NCI-H2029 (cell line): Measurements from ENCODE around the gene RAP1A.
"Not testable (repeated sequence)": the region's sequence is repeated elsewhere in the genome, so short reads cannot be mapped to it uniquely, and the experiment has no call there.

Experiments
- DNase-seq: peaks from one replicate; lab custom pipeline; 2025; lab: John Stamatoyannopoulos, UW

RAP1A gene

GRCh38 chr1:111669268-111669667 is 49.7 kb downstream of the RAP1A start:
- no peak for DNase-seq

- no peak for DNase-seq
These were observed 52.3 kb downstream of the RAP1A start for GRCh38 chr1:111671852-111672251.

GRCh38 chr1:111672331-111672730 is 52.7 kb downstream of the RAP1A start:
- no peak for DNase-seq

DNA sequence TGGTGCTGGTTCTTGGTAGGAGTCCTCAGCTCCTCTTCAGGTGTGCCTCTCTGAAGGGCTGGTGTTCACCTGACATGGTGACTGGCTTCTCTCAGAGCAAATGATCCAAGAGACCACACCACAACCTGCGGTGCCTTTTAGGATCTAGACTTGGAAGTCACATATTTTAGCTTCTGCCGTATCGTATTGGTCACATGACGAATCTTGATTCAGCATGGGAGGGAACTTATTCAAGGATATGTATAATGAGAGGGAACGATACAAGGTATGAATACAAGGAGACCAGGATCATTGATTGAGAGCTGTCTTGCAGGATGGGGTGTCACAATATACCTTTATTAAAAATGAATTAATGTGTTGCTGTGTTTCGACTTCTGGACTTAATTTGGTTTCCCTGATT is 58.0 kb downstream of the RAP1A start:
- DNase-seq = no peak

DNA sequence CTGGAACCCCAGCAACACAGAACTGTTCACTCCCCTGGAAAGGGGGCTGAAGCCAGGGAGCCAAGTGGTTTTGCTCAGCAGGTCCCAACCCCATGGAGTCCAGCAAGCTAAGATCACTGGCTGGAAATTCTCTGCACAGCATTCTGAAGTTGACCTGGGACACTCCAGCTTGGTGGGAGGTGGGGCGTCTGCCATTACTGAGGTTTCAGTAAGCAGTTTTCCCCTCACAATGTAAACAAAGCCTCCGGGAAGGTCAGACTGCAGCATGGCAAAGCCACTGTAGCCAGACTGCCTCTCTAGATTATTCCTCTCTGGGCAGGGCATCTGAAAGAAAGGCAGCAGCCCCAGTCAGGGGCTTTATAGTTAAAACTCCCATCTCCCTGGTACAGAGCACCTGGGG is 60.0 kb downstream of the RAP1A start:
- DNase-seq = no peak

DNA sequence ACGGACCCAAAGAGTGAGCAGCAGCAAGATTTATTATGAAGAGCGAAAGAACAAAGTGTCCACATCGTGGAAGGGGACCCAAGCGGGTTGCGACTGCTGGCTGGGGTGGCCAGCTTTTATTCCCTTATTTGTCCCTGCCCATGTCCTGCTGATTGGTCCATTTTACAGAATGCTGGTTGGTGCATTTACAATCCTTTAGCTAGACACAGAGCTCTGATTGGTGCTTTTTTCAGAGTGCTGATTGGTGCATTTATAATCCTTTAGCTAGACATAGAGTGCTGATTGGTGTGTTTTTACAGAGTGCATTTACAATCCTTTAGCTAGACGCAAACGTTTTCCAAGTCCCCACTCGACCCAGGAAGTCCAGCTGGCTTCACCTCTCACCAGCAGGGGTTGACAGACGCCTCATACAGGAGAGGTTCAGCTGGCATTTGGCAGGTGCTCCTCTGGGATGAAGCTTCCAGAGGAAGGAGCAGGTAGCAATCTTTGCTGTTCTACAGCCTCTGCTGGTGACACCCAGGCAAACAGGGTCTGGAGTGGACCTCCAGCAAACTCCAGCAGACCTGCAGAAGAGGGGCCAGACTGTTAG is 60.7 kb downstream of the RAP1A start:
- not testable (repeated sequence) for DNase-seq

DNA sequence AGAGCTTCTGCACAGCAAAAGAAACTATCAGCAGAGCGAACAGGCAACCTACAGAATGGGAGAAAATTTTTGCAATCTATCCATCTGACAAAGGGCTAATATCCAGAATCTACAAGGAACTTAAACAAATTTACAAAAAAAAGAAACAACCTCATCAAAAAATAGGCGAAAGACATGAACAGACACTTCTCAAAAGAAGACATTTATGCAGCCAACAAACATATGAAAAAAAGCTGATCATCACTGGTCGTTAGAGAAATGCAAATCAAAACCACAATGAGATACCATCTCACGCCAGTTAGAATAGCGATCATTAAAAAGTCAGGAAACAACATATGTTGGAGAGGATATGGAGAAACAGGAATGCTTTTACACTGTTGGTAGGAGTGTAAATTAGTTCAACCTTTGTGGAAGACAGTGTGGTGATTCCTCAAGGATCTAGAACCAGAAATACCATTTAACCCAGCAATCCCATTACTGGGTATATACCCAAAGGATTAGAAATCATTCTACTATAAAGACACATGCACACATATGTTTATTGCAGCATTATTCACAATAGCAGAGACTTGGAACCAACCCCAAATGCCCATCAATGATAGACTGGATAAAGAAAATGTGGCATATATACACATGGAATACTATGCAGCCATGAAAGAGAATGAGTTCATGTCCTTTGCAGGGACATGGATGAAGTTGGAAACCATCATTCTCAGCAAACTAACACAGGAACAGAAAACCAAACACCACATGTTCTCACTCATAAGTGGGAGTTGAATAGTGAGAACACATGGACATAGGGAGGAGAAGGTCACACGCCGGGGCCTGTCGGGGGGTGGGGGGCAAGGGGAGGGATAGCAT is 65.9 kb downstream of the RAP1A start:
- not testable (repeated sequence) for DNase-seq

GRCh38 chr1:111690306-111690617 is 70.7 kb downstream of the RAP1A start:
- DNase-seq = no peak

DNA sequence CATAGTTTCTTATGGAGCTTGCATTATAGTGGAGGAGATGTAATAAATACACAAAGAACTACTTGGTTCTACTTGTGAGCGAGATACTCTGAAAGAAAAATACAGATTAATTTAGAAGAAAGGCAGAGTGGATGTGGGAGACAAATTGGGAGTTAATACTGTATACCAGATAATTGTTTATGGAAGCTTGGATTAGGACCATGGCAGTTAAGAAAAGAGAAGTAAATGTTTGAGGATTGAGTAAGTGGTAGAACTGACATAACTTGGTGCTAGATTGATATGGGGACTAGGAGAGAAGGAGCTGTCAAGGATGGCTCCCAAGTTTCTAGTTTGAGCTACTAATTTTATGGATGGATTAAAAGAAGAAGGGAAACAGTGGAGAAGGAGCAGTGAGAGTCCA is 72.3 kb downstream of the RAP1A start:
- DNase-seq = no peak

DNA sequence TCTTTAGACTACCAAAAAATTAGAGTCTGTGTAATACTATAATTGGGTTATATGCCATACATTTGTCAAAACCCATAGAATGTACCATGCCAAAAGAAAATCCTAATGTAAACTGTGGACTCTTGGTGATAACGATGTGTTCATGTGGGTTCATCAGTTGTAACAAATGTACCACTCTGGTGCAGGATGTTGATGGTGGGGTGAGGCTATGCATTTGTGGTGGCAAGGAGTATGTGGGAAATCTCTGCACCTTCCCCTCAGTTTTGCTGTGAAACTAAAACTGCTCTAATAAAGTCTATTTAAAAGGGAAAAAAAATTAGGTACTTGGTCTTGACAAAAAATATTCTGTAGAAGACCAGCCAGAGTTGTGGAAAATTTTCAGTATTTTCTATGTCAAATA is 76.2 kb downstream of the RAP1A start:
- no peak for DNase-seq

- no peak for DNase-seq
These were observed 76.7 kb downstream of the RAP1A start for GRCh38 chr1:111696330-111696729.

DNA sequence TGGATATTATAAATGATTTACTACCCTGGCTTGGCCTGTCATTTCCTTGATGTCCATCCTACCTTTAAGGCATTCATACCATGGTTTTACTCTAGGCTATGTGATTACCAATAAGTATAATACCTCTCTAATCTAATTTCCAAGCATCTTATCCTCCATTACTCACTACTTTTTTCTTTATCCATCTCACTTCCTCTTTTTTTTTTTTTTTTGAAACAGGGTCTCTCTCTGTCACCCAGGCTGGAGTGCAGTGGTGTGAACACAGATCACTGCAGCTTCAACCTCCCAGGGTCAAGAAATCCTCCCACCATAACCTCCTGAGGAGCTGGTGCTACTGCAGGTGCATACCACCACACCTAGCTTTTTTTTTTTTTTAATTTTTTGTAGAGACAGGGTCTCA is 79.7 kb downstream of the RAP1A start:
- no peak for DNase-seq

DNA sequence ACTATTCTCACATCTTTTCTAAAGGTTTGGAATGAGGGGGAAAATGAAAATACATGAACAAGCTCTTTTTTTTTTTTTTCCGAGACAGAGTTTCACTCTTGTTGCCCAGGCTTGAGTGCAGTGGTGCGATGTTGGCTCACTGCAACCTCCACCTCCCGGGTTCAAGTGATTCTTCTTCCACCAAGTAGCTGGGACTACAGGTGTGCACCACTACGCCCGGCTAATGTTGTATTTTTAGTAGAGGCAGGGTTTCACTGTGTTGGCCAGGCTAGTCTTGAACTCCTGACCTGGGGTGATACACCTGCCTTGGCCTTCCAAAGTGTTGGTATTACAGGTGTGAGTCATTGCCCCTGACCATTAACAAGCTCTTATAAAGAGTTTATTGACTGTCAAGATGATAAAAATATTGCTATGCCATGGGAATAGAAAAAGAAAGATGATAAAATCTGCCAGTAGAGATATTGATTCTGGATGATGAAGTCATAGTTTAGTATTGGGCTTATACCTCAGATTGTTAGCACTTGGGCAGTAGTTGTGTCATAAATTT is 83.0 kb downstream of the RAP1A start:
- no peak for DNase-seq

DNA sequence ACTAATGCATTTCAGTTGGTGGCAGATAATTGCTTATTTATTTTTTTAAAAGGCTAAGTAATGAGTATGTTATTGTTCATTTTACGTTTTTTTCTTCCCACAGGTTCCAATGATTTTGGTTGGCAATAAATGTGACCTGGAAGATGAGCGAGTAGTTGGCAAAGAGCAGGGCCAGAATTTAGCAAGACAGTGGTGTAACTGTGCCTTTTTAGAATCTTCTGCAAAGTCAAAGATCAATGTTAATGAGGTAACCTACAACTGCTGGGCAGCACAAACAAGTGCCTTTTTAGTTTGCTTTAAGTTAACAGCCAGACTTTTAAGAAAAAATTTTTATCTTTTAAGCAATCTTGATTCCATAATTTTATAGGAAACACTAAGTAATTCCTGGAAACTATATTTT is 84.7 kb downstream of the RAP1A start:
- DNase-seq = no peak

- DNase-seq = no peak
These were observed 85.2 kb downstream of the RAP1A start for GRCh38 chr1:111704776-111705175.

DNA sequence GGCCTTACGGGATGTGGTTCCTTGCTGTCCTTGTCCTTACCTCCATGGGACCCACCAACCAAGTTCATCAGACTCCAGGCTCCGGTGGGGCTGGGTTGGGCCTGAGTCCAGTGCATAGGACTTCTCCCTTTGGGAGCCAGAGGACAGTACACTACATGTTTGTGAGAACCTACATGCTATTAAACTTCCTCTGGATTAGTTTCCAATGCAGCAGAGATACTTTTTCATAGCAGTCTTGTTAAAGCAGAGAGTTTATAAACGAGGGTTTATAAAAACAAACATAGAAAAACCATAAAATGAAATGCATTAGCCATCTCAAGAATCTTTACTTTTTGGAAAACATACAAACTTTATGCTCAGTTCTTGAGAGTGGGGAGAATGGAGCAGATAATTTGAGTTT is 86.3 kb downstream of the RAP1A start:
- no peak for DNase-seq

DNA sequence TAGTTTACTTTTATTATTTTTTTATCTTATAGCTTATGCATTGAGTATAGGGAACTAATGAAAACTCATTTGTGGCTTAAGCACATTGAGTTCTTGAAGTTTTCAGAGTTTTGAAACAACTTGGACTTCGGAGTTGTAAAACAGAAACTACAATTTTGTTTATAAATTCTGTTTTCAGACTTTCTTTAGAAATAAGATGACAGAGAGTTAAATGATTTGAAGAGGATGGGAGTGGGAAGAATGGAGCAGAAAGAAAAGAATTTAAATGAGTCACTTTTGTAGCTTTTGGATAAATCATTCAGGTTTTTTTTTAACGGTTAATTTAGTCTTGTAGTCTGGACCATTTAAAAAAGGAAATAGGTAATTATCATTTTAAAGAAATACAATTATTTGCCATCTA is 87.3 kb downstream of the RAP1A start:
- no peak for DNase-seq

GRCh38 chr1:111707906-111708305 is 88.3 kb downstream of the RAP1A start:
- DNase-seq = no peak

DNA sequence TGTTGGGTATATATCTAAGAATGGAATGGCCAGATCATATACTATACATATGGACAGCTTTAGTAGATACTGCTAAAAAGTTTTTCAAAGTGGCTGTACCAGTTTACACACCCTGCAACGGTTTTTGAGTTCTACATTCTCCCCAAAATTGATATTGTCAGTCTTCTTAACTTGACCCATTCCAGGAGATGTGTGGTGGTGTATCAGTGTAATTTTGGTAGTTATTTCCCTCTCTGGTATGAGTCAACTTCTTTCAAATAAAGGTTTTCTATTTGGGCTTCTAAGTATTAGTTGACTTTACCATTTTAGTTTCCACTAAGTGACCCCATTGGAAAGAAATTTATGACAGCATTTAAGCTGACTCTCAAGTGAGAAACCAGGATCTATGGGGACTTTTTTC is 90.4 kb downstream of the RAP1A start:
- no peak for DNase-seq

DNA sequence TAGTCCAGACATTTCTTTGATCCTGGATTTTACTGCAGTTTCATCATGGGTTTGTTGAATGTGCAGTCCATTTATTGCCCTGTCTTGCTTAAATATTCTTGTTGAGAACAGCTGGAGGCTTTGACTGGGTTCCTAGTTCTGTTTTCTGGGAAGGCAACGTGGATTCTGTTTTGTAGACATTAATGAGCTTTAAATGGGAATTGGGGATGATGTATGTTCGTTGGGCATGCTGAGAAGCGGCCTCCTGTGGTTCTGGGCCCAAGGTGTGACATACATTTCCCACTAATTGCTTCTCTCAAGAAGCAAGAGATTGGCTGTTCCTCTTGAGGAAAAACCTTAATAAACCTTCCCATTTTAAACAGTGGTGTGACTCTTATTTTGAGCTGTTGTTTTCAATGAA is 96.7 kb downstream of the RAP1A start:
- DNase-seq = no peak

- no peak for DNase-seq
These were observed 97.9 kb downstream of the RAP1A start for GRCh38 chr1:111717450-111717849.

GRCh38 chr1:111719135-111719534 is 99.5 kb downstream of the RAP1A start:
- no peak for DNase-seq

DNA sequence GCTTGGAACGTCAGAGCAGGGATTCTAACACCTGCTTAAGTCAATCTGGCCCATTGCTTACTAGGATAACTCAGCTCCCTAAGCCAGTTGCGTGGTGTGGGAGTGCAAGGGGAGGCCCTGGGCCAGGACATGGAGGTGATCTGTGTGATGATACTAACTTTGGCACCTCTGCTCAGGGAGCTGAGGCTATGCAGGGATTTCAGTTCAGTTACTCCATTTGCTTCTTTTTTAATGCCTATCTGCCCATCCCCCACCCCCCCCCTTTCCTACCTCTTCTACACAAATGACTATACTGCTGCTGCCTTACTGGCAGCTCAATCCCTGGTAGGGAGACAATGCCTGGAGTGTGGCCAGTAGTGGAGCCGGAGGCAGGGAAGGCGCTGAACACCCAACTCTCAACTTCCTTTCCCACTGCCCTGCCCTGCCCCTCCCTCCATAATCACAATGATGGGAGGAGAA is 100.1 kb downstream of the RAP1A start:
- no peak for DNase-seq
